H1 (cell line): ENCODE data around the gene EEF2. TPM values are rescaled to one million over a fixed set of nuclear protein-coding genes. Genes with fewer than 3 reads are reported as not detected.

Experiments
- BACH1 ChIP-seq: IDR thresholded peaks from 2 replicates; pipeline ENCODE4 v1.6.1; 2012; ENCODE audit warnings: low read length, improper control_type of control experiment
- EP300 ChIP-seq, 2 experiments: IDR thresholded peaks; 1 replicate in 1 of 2; 2 replicates in 1 of 2; pipeline ENCODE4 v1.6.1; 2011 to 2012; ENCODE audit warnings: low read depth in 2 of 2, low read length in 2 of 2, mild to moderate bottlenecking in 2 of 2, borderline replicate concordance in 1 of 2, inconsistent platforms in 1 of 2, moderate library complexity in 1 of 2
- GTF2F1 ChIP-seq: IDR thresholded peaks from 2 replicates; pipeline ENCODE4 v1.6.1; 2012; ENCODE audit warnings: low read depth, low read length, improper control_type of control experiment, borderline replicate concordance
- JUND ChIP-seq: IDR thresholded peaks from 2 replicates; pipeline ENCODE4 v1.6.1; 2011; ENCODE audit warnings: mild to moderate bottlenecking, improper control_type of control experiment, low read length
- KDM1A ChIP-seq: fragments of 200-600, 300-600 bp; sonication (generic); IDR thresholded peaks from 2 replicates; pipeline ENCODE4 v1.7.1; 2016; ENCODE audit warnings: mild to moderate bottlenecking, low read length, borderline replicate concordance
- MAFK ChIP-seq: IDR thresholded peaks from 2 replicates; pipeline ENCODE4 v1.6.1; 2012; ENCODE audit warnings: low read depth, mild to moderate bottlenecking, improper control_type of control experiment, low read length
- NRF1 ChIP-seq: IDR thresholded peaks from 2 replicates; pipeline ENCODE4 v1.6.1; 2011; ENCODE audit warnings: mild to moderate bottlenecking, low read depth, low read length, improper control_type of control experiment
- SUZ12 ChIP-seq: fragments of 200-600 bp; sonication (generic); IDR thresholded peaks from 2 replicates; pipeline ENCODE4 v1.6.1; 2012; ENCODE audit warnings: mild to moderate bottlenecking, inconsistent platforms, low read length, moderate library complexity, mixed read lengths
- TAF7 ChIP-seq: optimal IDR thresholded peaks from 2 replicates; pipeline ENCODE3; 2011; ENCODE audit warnings: low read depth, mild to moderate bottlenecking, inconsistent platforms, low read length, moderate library complexity, borderline replicate concordance
- TCF12 ChIP-seq: IDR thresholded peaks from 2 replicates; pipeline ENCODE4 v1.6.1; 2011; ENCODE audit warnings: low read depth, mild to moderate bottlenecking, low read length
- polyA plus RNA-seq, 7 experiments: library from polyadenylated mRNA; depleted of rRNA in 3 of 7; stranded (reverse) in 5 of 7; unstranded in 2 of 7; fragments of >200 nt in 5 of 7; fragments of 200-250 nt in 2 of 7; gene quantifications; 1 replicate in 5 of 7; 2 replicates in 1 of 7; 4 replicates in 1 of 7; pipeline versions ENCODE4 v1.2.1 to v1.2.3, GENCODE V29; 2011 to 2013; ENCODE audit warnings: missing spikeins in 2 of 7, mixed read lengths in 2 of 7
- total RNA-seq: library from RNA; stranded (reverse); fragmentation: NEBNext Ultra II Directional; extraction: Animal tissue kit (Norgen Biotek cat#: 25700); gene quantifications from 2 replicates; pipeline ENCODE4 v1.2.1, GENCODE V29; 2021

EEF2 gene
- total and polyA plus RNA-seq, 2 of the 8 experiments (the other 6 are each of a cell fraction or from before 2014, with no cell fraction given), result 1,554 to 3,380 TPM

GRCh38 chr19:3986260-3987041 lies 1.2 kb upstream of the EEF2 start (continued):
- no peak for TF ChIP-seq EP300 (IDR thresholded peaks at IDR 0.05; ENCODE audit: borderline replicate concordance in 1 of 2, low read depth in 2 of 2, low read length in 2 of 2)
- TF ChIP-seq MAFK, result no peak
- TF ChIP-seq BACH1, result no peak
- TF ChIP-seq KDM1A, result no peak
- no peak for TF ChIP-seq JUND
- TF ChIP-seq NRF1, result peak; percentile 54
- TF ChIP-seq TCF12, result peak; percentile 94; the same call in 1 of the 2 replicates
- no peak for TF ChIP-seq TAF7
- TF ChIP-seq GTF2F1, result no peak
- no peak for TF ChIP-seq SUZ12
